ENCODE results near the gene NACA.

- TF ChIP-seq, protein P1, sequence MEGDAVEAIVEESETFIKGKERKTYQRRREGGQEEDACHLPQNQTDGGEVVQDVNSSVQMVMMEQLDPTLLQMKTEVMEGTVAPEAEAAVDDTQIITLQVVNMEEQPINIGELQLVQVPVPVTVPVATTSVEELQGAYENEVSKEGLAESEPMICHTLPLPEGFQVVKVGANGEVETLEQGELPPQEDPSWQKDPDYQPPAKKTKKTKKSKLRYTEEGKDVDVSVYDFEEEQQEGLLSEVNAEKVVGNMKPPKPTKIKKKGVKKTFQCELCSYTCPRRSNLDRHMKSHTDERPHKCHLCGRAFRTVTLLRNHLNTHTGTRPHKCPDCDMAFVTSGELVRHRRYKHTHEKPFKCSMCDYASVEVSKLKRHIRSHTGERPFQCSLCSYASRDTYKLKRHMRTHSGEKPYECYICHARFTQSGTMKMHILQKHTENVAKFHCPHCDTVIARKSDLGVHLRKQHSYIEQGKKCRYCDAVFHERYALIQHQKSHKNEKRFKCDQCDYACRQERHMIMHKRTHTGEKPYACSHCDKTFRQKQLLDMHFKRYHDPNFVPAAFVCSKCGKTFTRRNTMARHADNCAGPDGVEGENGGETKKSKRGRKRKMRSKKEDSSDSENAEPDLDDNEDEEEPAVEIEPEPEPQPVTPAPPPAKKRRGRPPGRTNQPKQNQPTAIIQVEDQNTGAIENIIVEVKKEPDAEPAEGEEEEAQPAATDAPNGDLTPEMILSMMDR (IDR thresholded peaks at IDR 0.05) = no peak
- TF ChIP-seq RAD21 (IDR thresholded peaks at IDR 0.05; ENCODE audit: low read length) (no peak), SIN3A (IDR thresholded peaks at IDR 0.05; ENCODE audit: borderline replicate concordance, low read depth, low read length) (no peak), POLR2AphosphoS5 (IDR thresholded peaks at IDR 0.05; ENCODE audit: low read depth, low read length) (no peak), USF2 (IDR thresholded peaks at IDR 0.05; ENCODE audit: borderline replicate concordance, low read depth, low read length) (no peak), TEAD4 (IDR thresholded peaks at IDR 0.05; ENCODE audit: borderline replicate concordance, insufficient read depth) (no peak), EZH2phosphoT487 (IDR thresholded peaks at IDR 0.05; ENCODE audit: borderline replicate concordance, low read depth) (no peak), MEF2A (IDR thresholded peaks at IDR 0.05; ENCODE audit: borderline replicate concordance, low read depth) (no peak), EP300 (IDR thresholded peaks at IDR 0.05; ENCODE audit: borderline replicate concordance in 1 of 2, low read depth in 1 of 2, low read length in 1 of 2) (no peak)
- TF ChIP-seq, protein P2, sequence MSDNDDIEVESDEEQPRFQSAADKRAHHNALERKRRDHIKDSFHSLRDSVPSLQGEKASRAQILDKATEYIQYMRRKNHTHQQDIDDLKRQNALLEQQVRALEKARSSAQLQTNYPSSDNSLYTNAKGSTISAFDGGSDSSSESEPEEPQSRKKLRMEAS (IDR thresholded peaks at IDR 0.05; ENCODE audit: low read depth) = no peak
- TF ChIP-seq, protein P3, sequence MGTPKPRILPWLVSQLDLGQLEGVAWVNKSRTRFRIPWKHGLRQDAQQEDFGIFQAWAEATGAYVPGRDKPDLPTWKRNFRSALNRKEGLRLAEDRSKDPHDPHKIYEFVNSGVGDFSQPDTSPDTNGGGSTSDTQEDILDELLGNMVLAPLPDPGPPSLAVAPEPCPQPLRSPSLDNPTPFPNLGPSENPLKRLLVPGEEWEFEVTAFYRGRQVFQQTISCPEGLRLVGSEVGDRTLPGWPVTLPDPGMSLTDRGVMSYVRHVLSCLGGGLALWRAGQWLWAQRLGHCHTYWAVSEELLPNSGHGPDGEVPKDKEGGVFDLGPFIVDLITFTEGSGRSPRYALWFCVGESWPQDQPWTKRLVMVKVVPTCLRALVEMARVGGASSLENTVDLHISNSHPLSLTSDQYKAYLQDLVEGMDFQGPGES (IDR thresholded peaks at IDR 0.05; ENCODE audit: low read depth, low read length) = no peak
- TF ChIP-seq, protein P4, sequence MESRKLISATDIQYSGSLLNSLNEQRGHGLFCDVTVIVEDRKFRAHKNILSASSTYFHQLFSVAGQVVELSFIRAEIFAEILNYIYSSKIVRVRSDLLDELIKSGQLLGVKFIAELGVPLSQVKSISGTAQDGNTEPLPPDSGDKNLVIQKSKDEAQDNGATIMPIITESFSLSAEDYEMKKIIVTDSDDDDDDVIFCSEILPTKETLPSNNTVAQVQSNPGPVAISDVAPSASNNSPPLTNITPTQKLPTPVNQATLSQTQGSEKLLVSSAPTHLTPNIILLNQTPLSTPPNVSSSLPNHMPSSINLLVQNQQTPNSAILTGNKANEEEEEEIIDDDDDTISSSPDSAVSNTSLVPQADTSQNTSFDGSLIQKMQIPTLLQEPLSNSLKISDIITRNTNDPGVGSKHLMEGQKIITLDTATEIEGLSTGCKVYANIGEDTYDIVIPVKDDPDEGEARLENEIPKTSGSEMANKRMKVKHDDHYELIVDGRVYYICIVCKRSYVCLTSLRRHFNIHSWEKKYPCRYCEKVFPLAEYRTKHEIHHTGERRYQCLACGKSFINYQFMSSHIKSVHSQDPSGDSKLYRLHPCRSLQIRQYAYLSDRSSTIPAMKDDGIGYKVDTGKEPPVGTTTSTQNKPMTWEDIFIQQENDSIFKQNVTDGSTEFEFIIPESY (IDR thresholded peaks at IDR 0.05; ENCODE audit: borderline replicate concordance, low read depth) = no peak
These were observed 33.7 kb upstream of the NACA start for GRCh38 chr12:56758728-56759262.
